ENCODE results near the gene KRT2.
A peak's percentile ranks its signal among the peaks of the same experiment; 100 is the strongest.

The KRT2 gene

DNA sequence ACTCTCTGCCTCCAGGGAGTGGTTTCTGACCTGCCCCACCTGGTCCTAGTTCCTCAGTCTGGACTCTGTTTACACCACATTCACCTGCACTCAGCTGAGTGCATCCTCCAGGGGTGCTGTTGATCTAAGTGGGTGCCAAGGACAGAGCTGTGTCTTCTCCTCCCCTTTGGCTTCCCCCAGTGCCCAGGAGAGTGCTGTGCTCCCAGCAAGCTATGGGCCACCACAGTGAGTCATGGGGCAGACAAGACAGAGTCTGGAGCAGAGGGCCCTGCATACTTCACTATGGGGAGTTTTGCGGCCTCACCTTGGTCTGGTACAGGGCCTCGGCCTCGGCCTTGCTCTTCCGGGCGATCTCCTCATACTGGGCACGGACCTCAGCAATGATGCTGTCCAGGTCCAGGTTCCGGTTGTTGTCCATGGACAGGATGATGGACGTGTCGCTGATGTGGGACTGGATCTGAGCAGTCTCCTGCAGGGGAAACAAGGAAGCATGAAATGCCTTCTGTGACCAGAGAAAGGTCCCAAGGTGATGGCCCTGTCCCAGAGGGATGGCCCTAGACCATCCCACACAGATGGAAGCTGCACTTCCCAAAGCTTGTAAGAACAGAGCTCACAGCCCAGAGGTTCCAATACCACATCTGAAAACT is 38.5 kb downstream of the KRT2 start:
- ATAC-seq, result no peak

- ATAC-seq, result no peak
Observed at GRCh38 chr12:52612431-52613383, 39.3 kb downstream of the KRT2 start.

DNA sequence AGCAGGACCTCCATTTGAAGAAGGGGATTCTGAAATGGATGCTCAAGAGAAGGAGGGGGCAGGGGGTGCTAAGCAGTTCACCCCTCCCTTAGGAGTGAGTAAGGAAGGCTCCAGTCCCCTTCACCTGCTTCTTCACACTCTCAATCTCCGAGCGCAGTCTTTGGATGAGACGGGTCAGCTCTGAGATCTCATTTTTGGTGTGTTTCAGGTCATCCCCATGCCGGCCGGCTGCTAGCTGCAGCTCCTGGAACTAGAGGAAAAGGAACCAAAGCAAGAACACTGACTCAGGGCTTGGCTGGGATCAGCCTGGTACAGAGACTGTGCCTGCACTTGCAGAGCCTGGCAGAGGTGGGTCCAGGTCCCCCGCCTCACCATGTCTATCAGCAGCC is 40.9 kb downstream of the KRT2 start:
- ATAC-seq, result no peak

GRCh38 chr12:52608826-52609630 is 43.0 kb downstream of the KRT2 start:
- ATAC-seq, result no peak

DNA sequence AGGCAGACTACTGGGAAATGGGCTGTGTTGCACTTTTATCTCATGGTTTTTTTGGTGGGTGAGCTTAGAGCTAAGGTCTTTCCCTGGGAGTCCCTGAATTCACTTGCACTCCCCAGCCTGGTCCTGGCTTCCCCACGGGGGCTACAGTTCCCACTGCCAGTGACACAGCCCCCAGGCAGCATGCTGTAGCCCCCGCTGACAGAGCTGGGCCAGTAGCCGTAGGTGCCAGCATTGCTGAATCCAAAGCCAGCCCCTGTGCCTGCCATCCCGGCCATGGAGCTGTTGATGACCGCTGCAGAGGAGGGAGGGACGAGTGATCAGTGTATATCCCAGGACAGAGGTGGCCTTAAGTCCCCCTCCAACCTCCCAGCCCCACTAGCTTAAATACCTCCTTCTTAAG is 43.9 kb downstream of the KRT2 start:
- ATAC-seq, result no peak

GRCh38 chr12:52607314-52607713 is 44.7 kb downstream of the KRT2 start:
- ATAC-seq, result no peak

- ATAC-seq, result no peak
Observed at GRCh38 chr12:52606581-52607218, 45.3 kb downstream of the KRT2 start.

- ATAC-seq, result no peak
Observed at GRCh38 chr12:52606096-52606495, 45.9 kb downstream of the KRT2 start.

- no peak for ATAC-seq
Observed at GRCh38 chr12:52605542-52605941, 46.5 kb downstream of the KRT2 start.

DNA sequence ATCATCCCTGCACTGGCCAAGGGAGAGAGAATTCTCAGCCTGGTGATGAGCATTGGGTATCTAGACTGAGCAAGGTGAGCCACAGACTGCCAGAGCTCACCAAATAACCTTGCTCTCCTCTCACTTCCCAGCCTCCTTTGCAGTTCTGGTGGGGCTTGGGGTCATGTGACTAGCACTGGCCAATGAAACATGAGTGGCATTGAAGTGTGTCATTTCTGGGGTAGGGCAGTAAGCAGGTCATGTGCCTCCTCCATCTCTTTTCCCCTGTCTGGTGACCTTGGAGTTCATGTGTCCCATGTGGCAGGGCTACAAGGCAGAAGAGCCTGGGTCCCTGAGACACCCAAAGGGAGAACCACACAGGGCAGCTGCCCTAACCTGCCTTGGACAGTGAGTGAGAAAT is 47.2 kb downstream of the KRT2 start:
- ATAC-seq, result no peak

- peak in 1 of 2 donors; percentile 38 for ATAC-seq
Observed at GRCh38 chr12:52603314-52603713, 48.7 kb downstream of the KRT2 start.

DNA sequence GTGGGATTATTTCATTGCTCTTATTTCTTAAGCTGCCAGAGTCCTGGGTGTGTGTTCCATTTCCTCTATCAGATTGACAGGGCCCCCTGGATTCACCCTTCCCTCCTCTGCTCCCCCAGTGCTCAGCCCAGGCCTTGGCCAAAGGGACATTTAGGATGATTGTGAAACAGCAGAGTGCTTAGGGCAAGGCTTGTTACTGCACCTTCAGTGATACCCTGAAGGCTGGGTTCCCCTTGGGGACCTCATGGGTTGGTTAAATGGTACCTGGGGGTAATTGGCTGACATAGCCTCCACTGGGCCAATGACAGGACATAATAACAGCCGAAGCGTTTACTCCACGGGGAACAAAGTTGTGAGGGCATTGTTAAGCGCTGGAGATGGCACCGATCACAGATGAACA is 49.5 kb downstream of the KRT2 start:
- no peak for ATAC-seq

GRCh38 chr12:52601671-52602070 is 50.3 kb downstream of the KRT2 start:
- ATAC-seq, result no peak

DNA sequence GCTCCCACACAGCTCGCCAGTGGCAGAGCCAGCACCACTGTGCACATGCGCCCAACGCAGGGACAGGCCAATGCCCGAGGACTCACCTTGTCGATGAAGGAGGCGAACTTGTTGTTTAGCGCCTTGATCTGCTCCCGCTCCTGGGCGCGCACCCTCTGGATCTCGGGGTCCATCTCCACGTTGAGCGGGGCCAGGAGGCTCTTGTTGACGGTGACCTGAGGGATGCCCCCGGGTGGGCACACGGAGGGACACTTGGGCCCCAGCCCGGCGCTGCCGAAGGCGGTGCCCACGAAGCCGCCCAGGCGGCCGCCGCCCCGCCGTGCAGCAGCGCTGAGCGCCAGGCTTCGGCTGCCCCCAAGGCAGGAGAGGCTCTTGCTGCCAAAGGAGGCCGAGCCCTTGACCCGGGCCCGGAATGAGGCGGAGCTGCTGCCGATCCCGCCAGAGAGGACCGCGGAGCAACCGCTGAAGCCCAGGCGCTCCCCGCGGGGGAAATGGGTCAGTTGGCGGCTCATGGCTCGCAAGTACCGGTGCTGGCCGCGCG is 51.0 kb downstream of the KRT2 start, which contains the start of gene KRT72:
Gene KRT72, minus strand, starts transcription at position 523 of the 541 bp plus-strand sequence. Its CDS starts 11 bp downstream, at position 512.
- no peak for ATAC-seq

DNA sequence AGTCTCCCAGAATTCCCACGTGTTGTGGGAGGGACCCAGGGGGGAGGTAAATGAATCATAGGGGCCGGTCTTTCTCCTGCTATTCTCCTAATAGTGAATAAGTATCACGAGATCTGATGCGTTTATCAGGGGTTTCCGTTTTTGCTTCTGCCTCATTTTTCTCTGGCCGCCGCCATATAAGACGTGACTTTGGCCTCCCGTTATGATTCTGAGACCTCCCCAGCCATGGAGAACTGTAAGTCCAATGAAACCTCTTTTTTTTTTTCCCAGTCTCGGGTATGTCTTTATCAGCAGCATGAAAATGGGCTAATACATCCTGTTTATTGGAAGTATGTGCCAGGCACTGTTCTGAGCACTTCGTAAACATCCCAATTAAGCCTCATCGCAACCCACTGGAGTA is 51.5 kb downstream of the KRT2 start:
- no peak for ATAC-seq

GRCh38 chr12:52600071-52600470 is 51.9 kb downstream of the KRT2 start:
- ATAC-seq, result no peak

- no peak for ATAC-seq
Observed at GRCh38 chr12:52598966-52599365, 53.0 kb downstream of the KRT2 start.

All from activated CD4-positive, CD25-positive, alpha-beta regulatory T cell treated with anti-CD3 and anti-CD28 coated beads, Interleukin-2, amount 50 U/mL, for 24 hours (primary cell).